Activated T-helper 2 cell treated with anti-CD3 and anti-CD28 coated beads, Interferon-gamma antibody, Interleukin-2, Interleukin-4, amounts not matched to agents 10 μg/mL and 5 μg/mL and 100 μg/mL, durations not matched to agents 14 hours and 24 hours and 36 hours (primary cell): ENCODE data around the gene ZNF438. TPM values are rescaled to one million over a fixed set of nuclear protein-coding genes. Genes with fewer than 3 reads are reported as not detected.

Source experiments
- DNase-seq: peaks from one replicate; pipeline ENCODE4 v3.0.0; 2021; ENCODE audit warnings: low spot score
- H3K27ac Mint-ChIP-seq: one replicate; pipeline ENCODE4 v1.8.0; 2021; ENCODE audit warnings: mixed read lengths
- H3K27me3 Mint-ChIP-seq: one replicate; pipeline ENCODE4 v1.8.0; 2021; ENCODE audit warnings: low read depth, mixed read lengths
- H3K36me3 Mint-ChIP-seq: one replicate; pipeline ENCODE4 v1.8.0; 2021; ENCODE audit warnings: low read depth, mixed read lengths
- H3K4me1 Mint-ChIP-seq: one replicate; pipeline ENCODE4 v1.8.0; 2021; ENCODE audit warnings: low read depth, mixed read lengths
- H3K4me3 Mint-ChIP-seq: one replicate; pipeline ENCODE4 v1.8.0; 2021; ENCODE audit warnings: low read depth, mild to moderate bottlenecking, moderate library complexity, mixed read lengths
- H3K9me3 Mint-ChIP-seq: one replicate; pipeline ENCODE4 v1.8.0; 2021; ENCODE audit warnings: mixed read lengths
- intact Hi-C: fragments of 100-400 bp; cut with micrococcal nuclease; formaldehyde crosslinking; loops from one replicate; pipeline ENCODE4 v1.15.1; 2023
- total RNA-seq: library from RNA; stranded (reverse); gene quantifications from 2 replicates; pipeline ENCODE4 v1.2.3, GENCODE V29; 2022

The ZNF438 gene
- total RNA-seq, 1 donor from 2014 or later, result 6.1 TPM

DNA sequence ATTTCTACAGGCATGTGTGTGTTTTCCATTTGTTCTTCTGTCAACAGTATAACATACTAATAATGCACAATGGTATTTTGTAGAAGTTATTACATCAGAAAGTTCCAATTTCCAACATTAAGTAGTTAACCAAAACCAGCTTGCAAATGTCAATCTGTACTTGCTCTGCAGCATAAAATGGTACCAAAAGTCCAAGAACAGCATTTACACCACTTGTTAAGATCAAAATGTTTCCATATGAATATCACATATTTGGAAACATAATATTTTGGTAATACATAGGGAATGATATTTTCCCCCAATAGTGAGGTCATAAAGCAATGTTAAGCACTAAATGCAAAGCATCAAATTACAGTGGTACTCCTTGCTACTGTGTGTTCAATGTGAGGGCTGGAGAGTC, 162.1 kb downstream of the ZNF438 start:
- Mint-ChIP-seq H3K27ac (no peak overlapping the region), H3K9me3 (no peaks in the 10 kb centered on the region)

DNA sequence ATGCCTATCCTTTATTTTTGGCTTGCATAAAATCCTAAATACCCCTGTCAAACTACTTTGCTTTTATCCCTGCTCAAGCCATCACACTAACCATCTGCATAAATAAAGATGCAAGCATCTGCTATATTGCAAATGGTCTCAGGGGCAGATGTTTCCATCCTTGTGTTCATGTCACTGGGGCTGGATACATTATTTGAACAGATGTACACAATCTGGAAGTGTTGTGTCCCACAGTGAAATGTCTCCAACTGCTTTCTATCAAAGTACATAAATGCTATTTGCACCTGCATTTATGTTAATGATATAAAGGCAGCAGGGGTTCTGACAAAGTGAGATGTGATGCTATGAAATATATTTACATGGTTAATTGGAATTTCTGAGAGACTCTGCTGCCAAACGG, 163.1 kb downstream of the ZNF438 start:
- no peaks in the 10 kb centered on the region for H3K36me3 Mint-ChIP-seq
- intact Hi-C loops, result no loop called here
- H3K27ac Mint-ChIP-seq, result no peak overlapping the region
- H3K27me3 Mint-ChIP-seq, result no peaks in the 10 kb centered on the region
- H3K9me3 Mint-ChIP-seq, result no peaks in the 10 kb centered on the region
- H3K4me1 Mint-ChIP-seq, result peaks cover 4% of the 10 kb centered on the region
- DNase-seq, result no peak
- H3K4me3 Mint-ChIP-seq, result no peak overlapping the region

More for the DNA sequence above, 162.1 kb downstream of the ZNF438 start:
- H3K4me1 Mint-ChIP-seq, result peaks cover 3% of the 10 kb centered on the region
- no peak for DNase-seq
- no peaks in the 10 kb centered on the region for H3K27me3 Mint-ChIP-seq
- intact Hi-C loops, result no loop called here
- H3K36me3 Mint-ChIP-seq, result no peaks in the 10 kb centered on the region
- H3K4me3 Mint-ChIP-seq, result no peak overlapping the region

DNA sequence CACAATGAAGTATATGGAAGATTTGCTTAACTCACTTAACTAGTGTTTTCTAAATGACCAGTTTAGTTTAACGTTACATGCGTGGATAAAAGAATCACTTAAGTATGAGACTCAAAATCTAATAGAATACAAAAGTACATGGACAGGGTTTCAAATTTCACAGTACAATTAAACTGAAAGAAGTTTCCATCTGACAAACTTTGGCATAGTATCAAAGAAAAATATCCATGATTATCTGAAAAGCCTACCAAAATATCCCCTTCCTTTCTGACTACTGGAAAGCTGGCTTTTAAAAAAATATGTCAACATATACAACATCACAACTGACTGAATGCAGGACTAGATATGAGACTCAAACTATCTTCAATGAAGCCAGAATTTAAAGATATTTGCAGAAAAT, 164.8 kb downstream of the ZNF438 start:
- Mint-ChIP-seq H3K4me3 (no peak overlapping the region), H3K27me3 (no peaks in the 10 kb centered on the region), H3K27ac (no peak overlapping the region), H3K9me3 (no peaks in the 10 kb centered on the region), H3K4me1 (peaks cover 10% of the 10 kb centered on the region), H3K36me3 (no peaks in the 10 kb centered on the region)
- intact Hi-C loops, result no loop called here
- no peak for DNase-seq

DNA sequence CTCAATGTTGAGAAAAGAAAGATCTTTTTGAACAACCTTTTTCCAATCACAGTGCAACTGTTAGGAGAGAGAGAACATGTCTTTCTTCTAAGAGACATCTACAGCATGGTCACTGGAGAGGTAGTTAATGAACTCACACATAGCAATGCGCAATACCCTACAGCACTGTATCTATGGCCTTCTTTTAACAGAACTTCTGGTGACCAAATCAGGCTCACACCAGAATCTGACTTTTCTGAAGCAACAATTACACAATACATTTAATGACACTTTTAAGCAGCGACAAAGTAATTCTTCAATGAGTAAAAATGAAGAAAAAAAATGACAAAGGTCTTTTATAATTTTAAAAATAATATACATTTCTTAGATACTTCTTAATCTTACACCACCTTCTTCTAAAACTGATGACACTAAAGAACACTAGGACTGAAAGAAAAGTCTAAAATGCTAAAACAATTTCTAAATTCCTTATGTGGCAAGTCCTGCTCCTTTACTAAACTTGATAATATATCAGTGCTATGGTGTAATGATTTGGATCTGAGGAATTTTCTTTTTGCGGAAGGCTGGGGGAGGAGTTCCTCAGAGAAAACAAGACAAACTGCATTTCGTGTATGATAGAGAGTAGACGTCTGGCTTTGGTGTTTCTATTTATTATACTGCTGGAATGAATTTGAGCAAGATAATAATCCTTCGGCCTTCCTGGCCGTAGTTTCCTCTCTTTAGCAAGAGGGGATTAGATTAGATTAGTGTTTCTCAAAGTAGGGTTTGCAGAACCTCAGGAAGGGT, 166.3 kb downstream of the ZNF438 start:
- intact Hi-C loops, result no loop called here
- no peaks in the 10 kb centered on the region for H3K9me3 Mint-ChIP-seq
- no peak overlapping the region for H3K4me3 Mint-ChIP-seq
- peaks cover 13% of the 10 kb centered on the region for H3K4me1 Mint-ChIP-seq
- no peak overlapping the region for H3K27ac Mint-ChIP-seq
- H3K36me3 Mint-ChIP-seq, result no peaks in the 10 kb centered on the region
- DNase-seq, result no peak
- no peaks in the 10 kb centered on the region for H3K27me3 Mint-ChIP-seq

DNA sequence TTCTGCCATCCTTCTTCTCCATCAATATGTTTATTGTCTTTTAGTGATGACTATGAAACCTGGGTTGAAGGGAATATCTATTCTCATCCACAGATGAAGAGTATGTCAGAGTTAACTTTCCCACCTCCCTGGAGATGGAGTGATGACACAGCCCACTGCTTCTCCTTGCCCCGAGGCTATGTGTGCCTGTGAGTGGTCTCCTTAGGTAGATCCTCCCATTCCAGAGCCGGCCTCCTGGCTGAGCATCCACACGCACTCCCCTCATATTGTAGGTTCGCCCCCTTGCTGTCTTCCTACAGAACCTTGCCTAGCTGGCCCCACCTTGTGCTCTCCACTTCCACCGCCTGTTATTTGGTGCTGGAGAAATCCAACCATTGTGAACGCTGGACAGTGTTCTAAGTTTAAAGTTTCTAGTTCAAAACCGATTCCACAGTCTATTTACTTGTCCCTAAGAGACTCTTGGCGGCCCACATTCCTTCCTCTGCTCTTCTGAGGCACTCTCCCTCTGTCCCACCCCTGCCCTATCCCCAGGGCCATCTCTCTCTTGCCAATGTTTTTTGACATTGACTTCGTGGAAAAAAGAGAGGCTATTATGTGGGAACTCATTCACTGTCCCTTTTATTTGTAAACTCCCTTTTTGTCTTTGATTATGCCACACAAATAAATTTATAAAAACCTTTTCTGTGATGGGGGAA, 168.0 kb downstream of the ZNF438 start:
- no peak for DNase-seq
- H3K27me3 Mint-ChIP-seq, result no peaks in the 10 kb centered on the region
- no peaks in the 10 kb centered on the region for H3K36me3 Mint-ChIP-seq
- H3K4me1 Mint-ChIP-seq, result peaks cover 18% of the 10 kb centered on the region
- H3K9me3 Mint-ChIP-seq, result no peaks in the 10 kb centered on the region
- intact Hi-C loops, result no loop called here
- no peak overlapping the region for H3K4me3 Mint-ChIP-seq
- H3K27ac Mint-ChIP-seq, result no peak overlapping the region

DNA sequence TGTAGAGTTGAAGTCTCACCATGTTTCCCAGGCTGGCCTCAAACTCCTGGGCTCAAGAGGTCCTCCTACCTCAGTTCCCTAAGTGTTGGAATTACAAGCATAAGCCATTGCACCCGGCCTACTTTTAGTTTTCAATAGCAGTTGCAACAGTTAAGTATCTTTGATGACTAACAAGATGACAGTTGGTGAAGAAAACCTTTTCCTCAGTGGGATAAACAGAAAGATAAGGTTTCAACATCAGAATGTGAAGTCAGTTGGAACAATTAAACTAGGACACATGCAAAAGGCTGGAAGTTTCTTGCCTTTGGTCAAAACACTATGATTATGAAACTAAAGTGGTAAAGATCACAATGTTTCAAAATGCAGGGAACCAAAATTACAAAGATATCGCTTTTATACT, 169.2 kb downstream of the ZNF438 start:
- no peaks in the 10 kb centered on the region for H3K27me3 Mint-ChIP-seq
- H3K9me3 Mint-ChIP-seq, result no peaks in the 10 kb centered on the region
- DNase-seq, result no peak
- H3K4me3 Mint-ChIP-seq, result no peak overlapping the region
- H3K27ac Mint-ChIP-seq, result no peak overlapping the region
- intact Hi-C loops, result no loop called here
- H3K36me3 Mint-ChIP-seq, result no peaks in the 10 kb centered on the region
- peaks cover 18% of the 10 kb centered on the region for H3K4me1 Mint-ChIP-seq

DNA sequence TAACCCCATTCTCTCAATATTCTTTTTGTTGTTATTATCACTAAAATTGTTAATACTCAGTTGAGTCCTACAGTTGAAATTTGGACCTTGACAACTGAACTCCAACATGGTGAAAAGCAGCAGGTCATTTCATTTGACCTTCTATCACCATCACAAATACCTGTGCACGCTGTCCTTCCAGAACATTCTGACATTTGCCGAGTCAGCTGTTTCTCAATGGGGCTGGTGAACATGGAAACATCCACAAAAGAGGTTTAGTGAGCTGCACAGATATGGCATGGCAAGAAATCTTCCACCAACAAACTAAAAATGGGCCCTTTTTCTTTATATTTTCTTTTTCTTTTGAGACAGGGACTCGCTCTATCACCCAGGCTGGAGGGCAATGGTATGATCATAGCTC, 169.7 kb downstream of the ZNF438 start:
- H3K4me1 Mint-ChIP-seq, result peaks cover 18% of the 10 kb centered on the region
- no peak overlapping the region for H3K4me3 Mint-ChIP-seq
- DNase-seq, result no peak
- H3K36me3 Mint-ChIP-seq, result no peaks in the 10 kb centered on the region
- H3K27me3 Mint-ChIP-seq, result no peaks in the 10 kb centered on the region
- no peak overlapping the region for H3K27ac Mint-ChIP-seq
- H3K9me3 Mint-ChIP-seq, result no peaks in the 10 kb centered on the region
- intact Hi-C loops, result no loop called here

DNA sequence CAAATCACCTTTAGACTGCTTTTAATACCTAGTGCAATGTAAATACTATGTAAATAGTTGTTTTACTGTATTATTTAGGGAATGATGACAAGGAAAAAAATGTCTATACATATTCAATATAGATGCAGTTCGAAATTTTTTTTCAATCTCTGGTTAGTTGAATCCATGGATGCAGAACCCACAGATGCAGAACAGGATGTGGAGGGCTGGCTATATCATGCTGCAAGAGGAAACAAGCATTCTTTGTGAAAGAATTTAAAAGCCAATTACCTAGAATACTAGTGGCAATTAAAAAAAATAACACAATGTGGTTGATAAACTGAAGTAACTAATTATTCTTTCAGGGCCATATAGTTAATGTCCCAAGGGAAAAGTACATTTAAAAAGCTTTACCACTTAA, 170.4 kb downstream of the ZNF438 start:
- no peak overlapping the region for H3K27ac Mint-ChIP-seq
- no peaks in the 10 kb centered on the region for H3K36me3 Mint-ChIP-seq
- intact Hi-C loops, result no loop called here
- H3K4me3 Mint-ChIP-seq, result no peak overlapping the region
- H3K27me3 Mint-ChIP-seq, result no peaks in the 10 kb centered on the region
- no peaks in the 10 kb centered on the region for H3K9me3 Mint-ChIP-seq
- no peak for DNase-seq
- H3K4me1 Mint-ChIP-seq, result peaks cover 20% of the 10 kb centered on the region

DNA sequence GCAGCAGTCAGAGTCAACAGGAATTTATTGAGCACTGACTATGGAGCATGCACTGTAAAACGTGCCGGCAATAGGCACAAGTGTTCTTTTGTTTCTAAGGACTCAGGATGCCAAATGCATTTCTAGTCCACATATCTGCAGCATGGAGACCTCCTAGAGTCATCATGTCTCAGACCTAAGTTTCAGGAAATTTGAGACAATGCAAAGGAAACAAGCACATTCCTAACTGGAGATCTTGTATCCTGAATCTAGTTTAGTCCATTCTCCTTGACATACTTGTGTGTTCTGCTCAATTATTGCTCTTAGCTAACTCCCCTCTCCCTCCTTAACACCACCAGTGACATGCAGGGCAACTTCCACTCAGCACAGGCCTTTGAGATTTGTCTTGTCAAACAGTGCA, 173.2 kb downstream of the ZNF438 start:
- no peaks in the 10 kb centered on the region for H3K27me3 Mint-ChIP-seq

DNA sequence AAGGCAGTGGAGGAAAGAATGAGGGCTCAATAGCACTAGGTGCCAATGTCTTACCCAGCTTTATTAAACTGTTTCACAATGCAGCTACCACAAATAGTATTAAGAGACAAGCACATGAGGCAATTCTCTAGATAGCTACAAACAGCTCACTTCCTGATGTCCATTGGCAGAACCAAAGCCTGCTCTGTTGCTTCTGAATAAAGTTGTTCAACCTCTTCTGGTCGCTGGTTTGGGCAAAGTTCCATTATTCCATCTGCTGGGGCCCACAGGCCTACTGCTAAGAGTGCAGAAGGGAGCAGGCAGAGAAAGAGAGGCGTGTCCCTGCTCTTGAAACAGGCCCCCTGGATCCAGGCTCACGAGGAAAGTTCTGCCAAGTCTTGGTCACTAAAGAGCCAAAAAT, 173.9 kb downstream of the ZNF438 start:
- Mint-ChIP-seq H3K4me3 (no peak overlapping the region), H3K27ac (no peak overlapping the region), H3K4me1 (peaks cover 16% of the 10 kb centered on the region), H3K36me3 (peaks cover 4% of the 10 kb centered on the region), H3K9me3 (no peaks in the 10 kb centered on the region), H3K27me3 (no peaks in the 10 kb centered on the region)
- DNase-seq, result no peak
- intact Hi-C loops, result no loop called here

More for the DNA sequence above, 173.2 kb downstream of the ZNF438 start:
- Mint-ChIP-seq H3K4me3 (no peak overlapping the region), H3K9me3 (no peaks in the 10 kb centered on the region), H3K27ac (no peak overlapping the region), H3K36me3 (no peaks in the 10 kb centered on the region), H3K4me1 (peaks cover 20% of the 10 kb centered on the region)
- intact Hi-C loops, result no loop called here
- DNase-seq, result no peak

DNA sequence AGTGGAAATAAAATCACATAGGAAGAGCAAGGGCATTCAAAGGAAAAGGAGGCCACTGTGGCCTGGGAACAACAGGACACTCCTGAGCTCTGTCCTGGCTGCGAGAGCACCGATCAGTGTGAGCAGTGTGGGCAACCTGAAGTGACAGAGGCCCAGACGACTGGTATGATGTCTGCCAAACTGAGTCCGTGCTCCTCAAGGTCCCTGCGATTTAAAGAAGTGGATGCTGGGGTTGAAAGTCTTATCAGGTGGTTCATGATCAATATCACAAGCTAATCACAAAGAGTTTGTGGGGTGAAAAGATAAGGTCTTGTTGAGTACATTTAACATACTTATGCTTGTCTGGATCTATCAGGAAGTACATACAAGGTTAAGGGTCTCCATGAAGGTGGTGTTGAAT, 176.5 kb downstream of the ZNF438 start:
- H3K4me3 Mint-ChIP-seq, result no peak overlapping the region
- no peak overlapping the region for H3K27ac Mint-ChIP-seq
- peaks cover 7% of the 10 kb centered on the region for H3K4me1 Mint-ChIP-seq
- no peaks in the 10 kb centered on the region for H3K9me3 Mint-ChIP-seq
- DNase-seq, result no peak
- no peaks in the 10 kb centered on the region for H3K27me3 Mint-ChIP-seq
- intact Hi-C loops, result no loop called here
- peaks cover 4% of the 10 kb centered on the region for H3K36me3 Mint-ChIP-seq

DNA sequence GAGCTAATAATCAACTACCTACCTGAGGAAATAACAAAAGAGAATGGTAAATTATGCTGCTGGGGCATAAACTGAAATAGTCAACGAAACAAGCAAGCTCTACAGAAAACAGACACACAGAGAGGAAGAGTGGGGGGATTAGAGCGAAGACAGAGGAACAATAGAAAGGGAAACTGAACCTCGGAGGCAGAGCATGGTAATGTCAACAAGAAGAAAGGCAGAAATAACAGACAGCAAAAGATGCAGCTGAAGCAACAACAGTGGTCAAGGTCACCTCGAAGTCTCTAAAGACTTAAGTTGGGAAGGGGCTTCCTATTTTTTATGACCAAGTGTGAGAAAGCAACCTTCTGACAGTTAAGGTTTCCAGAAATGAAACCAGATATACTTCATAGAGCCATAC, 177.0 kb downstream of the ZNF438 start:
- Mint-ChIP-seq H3K27me3 (no peaks in the 10 kb centered on the region), H3K4me1 (peaks cover 3% of the 10 kb centered on the region), H3K27ac (no peak overlapping the region), H3K36me3 (peaks cover 4% of the 10 kb centered on the region), H3K4me3 (no peak overlapping the region), H3K9me3 (no peaks in the 10 kb centered on the region)
- no peak for DNase-seq
- intact Hi-C loops, result no loop called here

DNA sequence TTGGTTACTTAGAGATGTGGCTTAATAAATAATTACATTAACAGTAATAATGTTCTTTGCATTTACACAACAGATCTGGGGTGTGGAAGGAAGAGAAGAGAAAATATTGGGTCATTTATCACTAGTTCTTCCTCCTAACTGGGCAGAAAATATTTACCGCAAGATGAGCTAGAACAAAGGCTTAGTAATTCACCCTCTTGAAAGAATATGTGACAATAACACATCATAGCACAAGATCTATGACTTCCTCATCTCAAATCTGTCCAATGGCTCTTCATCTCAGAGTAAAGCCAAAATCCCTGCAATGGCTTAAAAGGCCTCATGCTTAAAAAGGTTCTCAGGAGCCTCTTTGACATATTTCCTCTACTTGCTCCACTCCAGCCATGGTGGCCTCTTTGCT, 178.6 kb downstream of the ZNF438 start:
- intact Hi-C loops, result no loop called here
- no peaks in the 10 kb centered on the region for H3K27me3 Mint-ChIP-seq
- H3K9me3 Mint-ChIP-seq, result no peaks in the 10 kb centered on the region
- peaks cover 9% of the 10 kb centered on the region for H3K36me3 Mint-ChIP-seq
- no peak overlapping the region for H3K4me3 Mint-ChIP-seq
- H3K27ac Mint-ChIP-seq, result no peak overlapping the region
- DNase-seq, result no peak
- peaks cover 8% of the 10 kb centered on the region for H3K4me1 Mint-ChIP-seq
